Mesothelial cell of epicardium (in vitro differentiated cells): Measurements from ENCODE around the gene SLC38A7. TPM values are rescaled to one million over a fixed set of nuclear protein-coding genes. Genes with fewer than 3 reads are reported as not detected.

Experiments
- DNase-seq, 2 experiments: peaks; one replicate each; pipeline ENCODE4 v3.0.0; 2021; ENCODE audit warnings: low spot score in 2 of 2; ENCODE audit not compliant: unreplicated experiment in 2 of 2
- H3K27ac Mint-ChIP-seq: 2 replicates; pipeline ENCODE4 v1.8.0; 2021; ENCODE audit warnings: mixed read lengths
- H3K27me3 Mint-ChIP-seq: 2 replicates; pipeline ENCODE4 v1.8.0; 2021; ENCODE audit warnings: low read depth, mixed read lengths
- H3K36me3 Mint-ChIP-seq: 2 replicates; pipeline ENCODE4 v1.8.0; 2021; ENCODE audit warnings: mixed read lengths
- H3K4me1 Mint-ChIP-seq: 2 replicates; pipeline ENCODE4 v1.8.0; 2021; ENCODE audit warnings: mixed read lengths
- H3K4me3 Mint-ChIP-seq: 2 replicates; pipeline ENCODE4 v1.8.0; 2021; ENCODE audit warnings: mild to moderate bottlenecking, moderate library complexity, mixed read lengths
- H3K9me3 Mint-ChIP-seq: 2 replicates; pipeline ENCODE4 v1.8.0; 2021; ENCODE audit warnings: mixed read lengths
- CTCF ChIP-seq: fragments of 200-600 bp; sonication (generic); IDR thresholded peaks from one replicate; pipeline ENCODE4 v1.5.0; 2021; ENCODE audit warnings: antibody characterized with exemption; ENCODE audit not compliant: unreplicated experiment
- total RNA-seq: library from RNA; stranded (reverse); gene quantifications from 3 replicates; pipeline ENCODE4 v1.2.1, GENCODE V29; 2021

The SLC38A7 gene
- total RNA-seq, 1 donor from 2014 or later: 33.0 TPM

- TF ChIP-seq CTCF: no peak
- Mint-ChIP-seq H3K27me3 (no peaks in the 10 kb centered on the region), H3K27ac (no peak overlapping the region), H3K36me3 (no peaks in the 10 kb centered on the region), H3K4me1 (no peaks in the 10 kb centered on the region), H3K9me3 (no peaks in the 10 kb centered on the region), H3K4me3 (no peak overlapping the region)
- DNase-seq: no peak
These were observed 39.6 kb downstream of the SLC38A7 start for GRCh38 chr16:58644765-58645487.

- TF ChIP-seq CTCF: no peak
These were observed 40.5 kb downstream of the SLC38A7 start for GRCh38 chr16:58644108-58644507.

GRCh38 chr16:58640949-58641348, 43.6 kb downstream of the SLC38A7 start:
- TF ChIP-seq CTCF: no peak
- Mint-ChIP-seq H3K9me3 (no peaks in the 10 kb centered on the region), H3K36me3 (no peaks in the 10 kb centered on the region), H3K4me1 (peaks cover 9% of the 10 kb centered on the region), H3K27me3 (no peaks in the 10 kb centered on the region), H3K4me3 (no peak overlapping the region), H3K27ac (no peak overlapping the region)
- DNase-seq: no peak

More at GRCh38 chr16:58644108-58644507, 40.5 kb downstream of the SLC38A7 start:
- H3K4me3 Mint-ChIP-seq: no peak overlapping the region
- no peaks in the 10 kb centered on the region for H3K27me3 Mint-ChIP-seq
- DNase-seq: no peak
- no peak overlapping the region for H3K27ac Mint-ChIP-seq
- no peaks in the 10 kb centered on the region for H3K9me3 Mint-ChIP-seq
- H3K4me1 Mint-ChIP-seq: no peaks in the 10 kb centered on the region
- H3K36me3 Mint-ChIP-seq: no peaks in the 10 kb centered on the region

- Mint-ChIP-seq H3K9me3 (no peaks in the 10 kb centered on the region), H3K4me1 (peaks cover 9% of the 10 kb centered on the region), H3K4me3 (no peak overlapping the region), H3K36me3 (no peaks in the 10 kb centered on the region), H3K27ac (no peak overlapping the region), H3K27me3 (no peaks in the 10 kb centered on the region)
- TF ChIP-seq CTCF: no peak
- DNase-seq: no peak
These were observed 44.7 kb downstream of the SLC38A7 start for GRCh38 chr16:58639836-58640235.

- no peak for TF ChIP-seq CTCF
- no peak for DNase-seq
- no peaks in the 10 kb centered on the region for H3K9me3 Mint-ChIP-seq
- H3K4me3 Mint-ChIP-seq: no peak overlapping the region
- no peaks in the 10 kb centered on the region for H3K36me3 Mint-ChIP-seq
- H3K27me3 Mint-ChIP-seq: no peaks in the 10 kb centered on the region
- no peak overlapping the region for H3K27ac Mint-ChIP-seq
- peaks cover 9% of the 10 kb centered on the region for H3K4me1 Mint-ChIP-seq
These were observed 45.3 kb downstream of the SLC38A7 start for GRCh38 chr16:58639230-58639629.
